Endodermal cell (in vitro differentiated cells): Measurements from ENCODE around the gene IFNG-AS1. TPM values are rescaled to one million over a fixed set of nuclear protein-coding genes. Genes with fewer than 3 reads are reported as not detected.

Source experiments
- DNase-seq: peaks from one replicate; pipeline ENCODE4 v3.0.0-alpha.2; 2017
- H3K27ac ChIP-seq: 2 replicates; pipeline ENCODE4 v1.5.1; 2013; ENCODE audit warnings: mild to moderate bottlenecking, low read depth, low read length, moderate library complexity
- H3K27me3 ChIP-seq: 2 replicates; pipeline ENCODE4 v1.6.1; 2013; ENCODE audit warnings: mild to moderate bottlenecking, low read length, moderate library complexity; ENCODE audit not compliant: insufficient read depth, control insufficient read depth, poor library complexity, severe bottlenecking
- H3K36me3 ChIP-seq: 2 replicates; pipeline ENCODE4 v1.7.0; 2013; ENCODE audit warnings: mild to moderate bottlenecking, low read length, moderate library complexity; ENCODE audit not compliant: control insufficient read depth, insufficient read depth
- H3K4me1 ChIP-seq: one replicate; pipeline ENCODE4 v1.7.0; 2013; ENCODE audit warnings: low read length; ENCODE audit not compliant: control insufficient read depth, insufficient read depth
- H3K4me3 ChIP-seq: 2 replicates; pipeline ENCODE4 v1.5.1; 2013; ENCODE audit warnings: mild to moderate bottlenecking, low read length, moderate library complexity
- H3K9ac ChIP-seq: 2 replicates; pipeline ENCODE4 v1.6.1; 2013; ENCODE audit warnings: mild to moderate bottlenecking, low read length, moderate library complexity; ENCODE audit not compliant: poor library complexity, severe bottlenecking; ENCODE audit errors: extremely low read depth
- H3K9me3 ChIP-seq: 2 replicates; pipeline ENCODE4 v1.6.1; 2013; ENCODE audit warnings: mild to moderate bottlenecking, low read length, moderate library complexity; ENCODE audit not compliant: control insufficient read depth
- H3K27ac Mint-ChIP-seq: 2 replicates; pipeline ENCODE4 v1.8.0; 2020; ENCODE audit warnings: mixed read lengths
- H3K27me3 Mint-ChIP-seq: 2 replicates; pipeline ENCODE4 v1.8.0; 2021; ENCODE audit warnings: mild to moderate bottlenecking, mixed read lengths; ENCODE audit not compliant: insufficient read depth
- H3K36me3 Mint-ChIP-seq: 2 replicates; pipeline ENCODE4 v1.8.0; 2020; ENCODE audit warnings: low read depth, mixed read lengths
- H3K4me1 Mint-ChIP-seq: 2 replicates; pipeline ENCODE4 v1.8.0; 2020; ENCODE audit warnings: mixed read lengths
- H3K4me3 Mint-ChIP-seq: 2 replicates; pipeline ENCODE4 v1.8.0; 2020; ENCODE audit warnings: mild to moderate bottlenecking, moderate library complexity, mixed read lengths
- H3K9me3 Mint-ChIP-seq: 2 replicates; pipeline ENCODE4 v1.8.0; 2020; ENCODE audit warnings: mild to moderate bottlenecking, mixed read lengths
- CTCF ChIP-seq: fragments of 200-600 bp; sonication (generic); conservative IDR thresholded peaks from 2 replicates; pipeline ENCODE4 v1.5.0; 2021; ENCODE audit warnings: antibody characterized with exemption, mild to moderate bottlenecking
- WGBS, 2 experiments: methylation state at CpG; one replicate each; pipeline versions ENCODE4 v1.1.5 to v1.1.7; 2013; ENCODE audit warnings: missing lambda C conversion rate in 2 of 2, mixed read lengths in 1 of 2; ENCODE audit not compliant: insufficient coverage in 1 of 2, insufficient read length in 1 of 2; 5-methylcytosine and 5-hydroxymethylcytosine counted together
- total RNA-seq, 2 donors: library from RNA; stranded (reverse); fragmentation: NEBNext Ultra II Directional in 1 of 2; extraction: Animal tissue kit (Norgen Biotek cat#: 25700) in 1 of 2; gene quantifications; 2 replicates in 1 of 2; 3 replicates in 1 of 2; pipeline ENCODE4 v1.2.1, GENCODE V29; 2021

Gene IFNG-AS1
- total RNA-seq, 2 donors from 2014 or later, result not detected

DNA sequence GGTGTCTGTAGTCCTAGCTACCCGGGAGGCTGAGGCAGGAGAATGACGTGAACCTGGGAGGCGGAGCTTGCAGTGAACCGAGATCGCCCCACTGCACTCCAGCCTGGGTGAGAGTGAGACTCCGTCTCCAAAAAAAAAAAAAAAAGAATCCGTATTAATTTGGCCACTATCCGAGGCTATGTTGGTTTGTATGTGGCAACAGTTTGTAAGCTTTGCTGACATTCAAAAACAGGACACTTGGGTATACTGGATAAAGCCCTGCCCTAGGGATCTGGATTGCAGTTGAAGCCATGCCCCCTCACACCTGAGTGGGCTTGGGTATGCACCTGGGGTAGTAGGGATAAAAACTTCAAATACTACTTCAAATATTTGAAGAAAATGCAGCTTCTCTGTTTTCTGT, 14.5 kb downstream of the IFNG-AS1 start:
- Mint-ChIP-seq H3K27me3 (no peaks in the 10 kb centered on the region), H3K9me3 (peaks cover 9% of the 10 kb centered on the region), H3K4me1 (no peaks in the 10 kb centered on the region), H3K27ac (no peak overlapping the region), H3K36me3 (no peaks in the 10 kb centered on the region), H3K4me3 (no peak overlapping the region)
- no peak overlapping the region for H3K9ac ChIP-seq
- H3K27me3 ChIP-seq, result no peaks in the 10 kb centered on the region
- WGBS, 2 experiments, result 93 to 100% methylated on average over 1 to 8 of the region's 8 CpGs
- no peak overlapping the region for H3K27ac ChIP-seq
- H3K9me3 ChIP-seq, result no peaks in the 10 kb centered on the region
- H3K4me1 ChIP-seq, result no peaks in the 10 kb centered on the region
- TF ChIP-seq CTCF, result no peak
- no peak overlapping the region for H3K4me3 ChIP-seq
- no peak for DNase-seq
- no peaks in the 10 kb centered on the region for H3K36me3 ChIP-seq

DNA sequence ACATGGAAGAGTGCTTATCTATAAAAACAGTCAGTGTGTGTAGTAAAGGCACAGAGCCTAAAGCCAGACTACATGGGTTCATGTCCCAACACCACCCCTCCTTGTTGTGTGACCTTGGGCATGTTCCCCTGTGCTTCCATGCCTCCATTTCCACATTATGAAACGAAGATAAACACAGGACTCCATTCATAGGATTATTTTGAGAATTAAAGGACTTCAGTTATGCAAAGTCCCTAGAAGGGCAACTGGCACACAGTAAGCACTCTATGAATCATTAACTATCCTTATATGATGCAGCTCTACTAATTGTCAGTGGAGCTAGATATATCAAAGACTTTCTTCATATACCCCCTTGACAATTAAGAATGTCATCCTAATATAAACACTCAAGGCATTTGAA, 17.8 kb downstream of the IFNG-AS1 start:
- Histone ChIP-seq H3K4me1 (no peaks in the 10 kb centered on the region), H3K9ac (no peak overlapping the region), H3K36me3 (no peaks in the 10 kb centered on the region), H3K27ac (no peak overlapping the region), H3K9me3 (no peaks in the 10 kb centered on the region), H3K4me3 (no peak overlapping the region), H3K27me3 (no peaks in the 10 kb centered on the region)
- no peak for TF ChIP-seq CTCF
- DNase-seq, result no peak
- peaks cover 9% of the 10 kb centered on the region for H3K9me3 Mint-ChIP-seq
- 90% methylated on average over 1 of the region's 1 CpG; no CpG with 5 or more reads in 1 of the 2 experiments for WGBS, 2 experiments
- no peaks in the 10 kb centered on the region for H3K27me3 Mint-ChIP-seq
- H3K36me3 Mint-ChIP-seq, result no peaks in the 10 kb centered on the region
- no peak overlapping the region for H3K4me3 Mint-ChIP-seq
- no peak overlapping the region for H3K27ac Mint-ChIP-seq
- peaks cover 8% of the 10 kb centered on the region for H3K4me1 Mint-ChIP-seq

- no peak overlapping the region for H3K27ac Mint-ChIP-seq
- Histone ChIP-seq H3K4me3 (no peak overlapping the region), H3K27ac (no peak overlapping the region), H3K9me3 (no peaks in the 10 kb centered on the region), H3K36me3 (no peaks in the 10 kb centered on the region), H3K9ac (no peak overlapping the region), H3K4me1 (no peaks in the 10 kb centered on the region), H3K27me3 (no peaks in the 10 kb centered on the region)
- TF ChIP-seq CTCF, result no peak
- peaks cover 9% of the 10 kb centered on the region for H3K9me3 Mint-ChIP-seq
- H3K27me3 Mint-ChIP-seq, result no peaks in the 10 kb centered on the region
- no peak for DNase-seq
- no peaks in the 10 kb centered on the region for H3K36me3 Mint-ChIP-seq
- peaks cover 12% of the 10 kb centered on the region for H3K4me1 Mint-ChIP-seq
- no peak overlapping the region for H3K4me3 Mint-ChIP-seq
Observed at GRCh38 chr12:68007466-68007865, 18.2 kb downstream of the IFNG-AS1 start.
